T-cell (primary cell): ENCODE data around the gene ZNF93. TPM values are rescaled to one million over a fixed set of nuclear protein-coding genes. Genes with fewer than 3 reads are reported as not detected.
"Not testable (repeated sequence)": the region's sequence is repeated elsewhere in the genome, so short reads cannot be mapped to it uniquely, and the experiment has no call there.

Experiments
- ATAC-seq, 4 experiments: fragments of 200-7000 bp in 3 of 4; fragments of 150-1000 bp in 1 of 4; cut with Tn5 transposase; replicated peaks in 1 of 4; 1 replicate in 3 of 4; 2 replicates in 1 of 4; pipeline ENCODE4 v1.10.0; 2021; ENCODE audit warnings: moderate library complexity in 3 of 4, mild to moderate bottlenecking in 2 of 4, moderate number of reproducible peaks in 1 of 4
- CTCF ChIA-PET, 2 donors: fragments of 300-600 bp; sonication (Branson Sonifier 250); formaldehyde crosslinking; loops; one replicate each; lab custom pipeline; 2022; ENCODE audit warnings: antibody characterized with exemption in 2 of 2; lab: Charles Lee
- POLR2A ChIA-PET, 2 donors: fragments of 300-600 bp; sonication (Branson Sonifier 250); formaldehyde crosslinking; loops; one replicate each; lab custom pipeline; 2022; ENCODE audit warnings: antibody characterized with exemption in 2 of 2; lab: Charles Lee
- DNase-seq, 35 experiments: peaks; one replicate each; pipeline versions ENCODE4 v3.0.0 to v3.0.0-alpha.2; 2013 to 2023
- H3K27ac ChIP-seq: one replicate; pipeline ENCODE4 v1.5.1; 2013; ENCODE audit warnings: low read length
- H3K27me3 ChIP-seq, 2 experiments: replicated peaks in 1 of 2; 1 replicate in 1 of 2; 2 replicates in 1 of 2; pipeline versions ENCODE4 v1.6.1 to v1.7.0; 2013; ENCODE audit warnings: low read length in 1 of 2, mixed read lengths in 1 of 2; ENCODE audit not compliant: control insufficient read depth in 2 of 2, insufficient read depth in 2 of 2; ENCODE audit errors: extremely low read depth in 1 of 2
- H3K36me3 ChIP-seq, 2 donors: 1 replicate in 1 of 2; 2 replicates in 1 of 2; pipeline versions ENCODE4 v1.6.1 to v1.7.0; 2013; ENCODE audit warnings: low read length in 1 of 2; ENCODE audit not compliant: control insufficient read depth in 2 of 2, insufficient read depth in 1 of 2; ENCODE audit errors: extremely low read depth in 1 of 2
- H3K4me1 ChIP-seq, 2 experiments: 1 replicate in 1 of 2; 2 replicates in 1 of 2; pipeline versions ENCODE4 v1.6.1 to v1.7.0; 2013; ENCODE audit warnings: low read length in 2 of 2, mixed read lengths in 1 of 2; ENCODE audit not compliant: insufficient read depth in 2 of 2, control insufficient read depth in 1 of 2; ENCODE audit errors: extremely low read depth in 1 of 2
- H3K4me3 ChIP-seq, 2 donors: 1 replicate in 1 of 2; 2 replicates in 1 of 2; pipeline versions ENCODE4 v1.5.1 to v1.7.0; 2013; ENCODE audit warnings: mild to moderate bottlenecking in 2 of 2, low read length in 1 of 2, moderate library complexity in 1 of 2; ENCODE audit not compliant: control insufficient read depth in 1 of 2; ENCODE audit errors: extremely low read depth in 1 of 2
- H3K9me3 ChIP-seq: 2 replicates; pipeline ENCODE4 v1.7.0; 2013
- H3K27ac Mint-ChIP-seq, 2 donors: one replicate each; pipeline ENCODE4 v1.8.0; 2020 to 2021; ENCODE audit warnings: mild to moderate bottlenecking in 2 of 2, mixed read lengths in 2 of 2
- H3K27me3 Mint-ChIP-seq, 2 donors: one replicate each; pipeline ENCODE4 v1.8.0; 2021 to 2022; ENCODE audit warnings: mixed read lengths in 2 of 2
- H3K36me3 Mint-ChIP-seq: one replicate; pipeline ENCODE4 v1.8.0; 2021; ENCODE audit warnings: mixed read lengths
- H3K4me1 Mint-ChIP-seq, 3 donors: one replicate each; pipeline ENCODE4 v1.8.0; 2020 to 2022; ENCODE audit warnings: mixed read lengths in 3 of 3, mild to moderate bottlenecking in 1 of 3
- H3K4me3 Mint-ChIP-seq, 3 donors: one replicate each; pipeline ENCODE4 v1.8.0; 2020 to 2022; ENCODE audit warnings: mild to moderate bottlenecking in 3 of 3, mixed read lengths in 3 of 3, moderate library complexity in 3 of 3
- H3K9me3 Mint-ChIP-seq, 3 donors: one replicate each; pipeline ENCODE4 v1.8.0; 2020 to 2022; ENCODE audit warnings: mixed read lengths in 3 of 3
- WGBS: methylation state at CpG from one replicate; pipeline ENCODE4 v1.1.5; 2013; ENCODE audit warnings: missing lambda C conversion rate; ENCODE audit not compliant: insufficient coverage; 5-methylcytosine and 5-hydroxymethylcytosine counted together
- total RNA-seq, 35 experiments: library from RNA in 6 of 35; stranded (reverse) in 6 of 35; fragments of 120-200 nt in 1 of 35; gene quantifications; one replicate each; pipeline versions ENCODE4 v1.2.1 to v1.2.4 and lab custom pipeline; 2013 to 2026

Gene ZNF93
- 1 to 10 TPM; 4.5 to 8.1 (median 6.7) TPM for total RNA-seq
- total RNA-seq (2013) = 5.6 TPM
- total RNA-seq (lab: John Stamatoyannopoulos, UW) = 1.4 to 13.8 (median 6.1) reads per million in 29 experiments

GRCh38 chr19:19900729-19901444, at the start of gene ZNF93:
Gene ZNF93, plus strand, starts transcription at chr19:19900946. Its CDS starts 143 bp downstream, at chr19:19901089.
- CTCF ChIA-PET = interaction anchor here in 1 of 2 donors (0.5 to 1.1 kb wide), 3 partner anchors 35 to 1153 kb away, joined by 3 to 4 read pairs (median 3); partner anchors contain the start of gene ZNF253
- DNase-seq = peak; percentile 78 to 95 (median 90)
- Histone ChIP-seq H3K9me3 (no peaks in the 10 kb centered on the region), H3K4me3 (peak within 1 kb of the TSS; percentile 72 to 94), H3K4me1 (peaks cover 2 to 18% of the 10 kb centered on the region in 2 experiments), H3K27me3 (no peaks in the 10 kb centered on the region), H3K36me3 (no peaks in the 10 kb centered on the region), H3K27ac (peak within 1 kb of the TSS; percentile 66)
- peaks cover 10% of the 10 kb centered on the region for H3K36me3 Mint-ChIP-seq
- peaks cover 32 to 36% (median 35%) of the 10 kb centered on the region in 3 donors for H3K4me1 Mint-ChIP-seq
- WGBS = 0% methylated on average over 18 of the region's 35 CpGs
- H3K27me3 Mint-ChIP-seq = no peaks in the 10 kb centered on the region
- POLR2A ChIA-PET = interaction anchor here (0.6 to 1.2 kb wide), 3 partner anchors 79 to 875 kb away, joined by 3 to 7 read pairs (median 4); partner anchors contain the start of genes ZNF506 (in 1 of the 2) and ZNF66 (in 1 of the 2)
- peak; percentile 98 for ATAC-seq
- H3K9me3 Mint-ChIP-seq = peaks cover 15 to 32% (median 26%) of the 10 kb centered on the region in 3 donors
- H3K27ac Mint-ChIP-seq = peak within 1 kb of the TSS; percentile 92 to 93
- peak within 1 kb of the TSS; percentile 95 to 99 (median 98) for H3K4me3 Mint-ChIP-seq

DNA sequence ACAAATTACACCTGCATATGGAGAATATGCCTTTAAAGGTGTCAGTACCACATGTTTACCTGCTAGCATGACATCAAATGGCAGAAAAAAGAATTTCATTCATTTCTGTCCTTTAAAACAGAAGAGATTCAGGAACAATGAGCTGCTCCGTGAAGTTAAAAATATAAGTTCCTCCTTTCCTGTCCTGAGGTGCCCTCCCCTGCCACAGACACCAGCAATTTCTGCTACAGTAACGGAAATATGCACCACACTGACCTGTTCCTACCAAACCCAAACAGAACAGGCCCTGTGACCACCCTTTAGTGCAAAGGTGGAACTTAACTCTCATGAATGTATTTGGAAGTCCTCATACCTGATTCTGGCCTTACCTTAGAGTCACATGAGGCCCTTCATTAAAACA, 49.0 kb upstream of the ZNF93 start:
- H3K27me3 Mint-ChIP-seq, H3K9me3 ChIP-seq, H3K4me3 ChIP-seq, ATAC-seq, H3K4me3 Mint-ChIP-seq, H3K36me3 Mint-ChIP-seq, H3K27ac ChIP-seq, H3K4me1 ChIP-seq, H3K36me3 ChIP-seq, H3K27me3 ChIP-seq, H3K9me3 Mint-ChIP-seq, CTCF ChIA-PET, H3K27ac Mint-ChIP-seq, POLR2A ChIA-PET, DNase-seq: not testable (repeated sequence)
- peaks cover 0 to 10% (median 6%) of the 10 kb centered on the region in 3 donors for H3K4me1 Mint-ChIP-seq
- WGBS = 67% methylated on average over 1 of the region's 2 CpGs

- Mint-ChIP-seq H3K27ac (no peak overlapping the region), H3K36me3 (peaks cover 4% of the 10 kb centered on the region), H3K27me3 (no peaks in the 10 kb centered on the region), H3K4me3 (no peak overlapping the region), H3K9me3 (no peaks in the 10 kb centered on the region), H3K4me1 (peaks cover 8 to 15% (median 15%) of the 10 kb centered on the region in 3 donors)
- no peaks in the 10 kb centered on the region for H3K4me1 ChIP-seq
- no peak for ATAC-seq
- no peaks in the 10 kb centered on the region for H3K27me3 ChIP-seq
- WGBS = no CpG with 5 or more reads among the region's 2 CpGs
- no peaks in the 10 kb centered on the region for H3K36me3 ChIP-seq
- no peak overlapping the region for H3K4me3 ChIP-seq
- no peak overlapping the region for H3K27ac ChIP-seq
- no peak for DNase-seq
- ChIA-PET CTCF (no interaction called here), POLR2A (no interaction called here)
- no peaks in the 10 kb centered on the region for H3K9me3 ChIP-seq
Measured at GRCh38 chr19:19858751-19859150, 42.0 kb upstream of the ZNF93 start.

GRCh38 chr19:19860756-19861390, 39.9 kb upstream of the ZNF93 start:
- CTCF ChIA-PET = interaction anchor here in 1 of 2 donors (0.7 kb wide), 1 partner anchor 39 kb away, joined by 3 read pairs; the partner anchor contains the start of gene ZNF506

GRCh38 chr19:19865750-19866610, 34.8 kb upstream of the ZNF93 start, which contains the start of gene ZNF253:
Gene ZNF253, plus strand, starts transcription at chr19:19865882. Its CDS starts 115 bp downstream, at chr19:19865997.
- peak within 1 kb of the TSS; percentile 95 to 99 for H3K4me3 ChIP-seq
- Mint-ChIP-seq H3K9me3 (no peaks in the 10 kb centered on the region), H3K4me1 (peaks cover 30 to 43% (median 38%) of the 10 kb centered on the region in 3 donors), H3K4me3 (peak within 1 kb of the TSS; percentile 99 to 100 (median 100)), H3K27ac (peak within 1 kb of the TSS; percentile 97 to 99), H3K36me3 (no peaks in the 10 kb centered on the region), H3K27me3 (no peaks in the 10 kb centered on the region)
- H3K4me1 ChIP-seq = peaks cover 9 to 18% of the 10 kb centered on the region in 2 experiments
- H3K27ac ChIP-seq = peak within 1 kb of the TSS; percentile 84
- H3K36me3 ChIP-seq = no peaks in the 10 kb centered on the region
- H3K27me3 ChIP-seq = no peaks in the 10 kb centered on the region
- peak; percentile 89 to 97 (median 95) for DNase-seq
- peak; percentile 93 to 97 (median 95) for ATAC-seq
- 0% methylated on average over 31 of the region's 43 CpGs for WGBS
- ChIA-PET POLR2A (interaction anchor here (0.6 to 4.0 kb wide), 11 partner anchors 44 to 1278 kb away, joined by 3 to 27 read pairs (median 5); partner anchors contain the start of genes ZNF506 (in 2 of the 2) and ZNF682 (in 1 of the 2)), CTCF (interaction anchor here in 1 of 2 donors (0.5 to 1.8 kb wide), 6 partner anchors 20 to 1637 kb away, joined by 3 to 5 read pairs (median 4); partner anchors contain the start of gene ZNF93)
- no peaks in the 10 kb centered on the region for H3K9me3 ChIP-seq

More at GRCh38 chr19:19860756-19861390, 39.9 kb upstream of the ZNF93 start:
- Mint-ChIP-seq H3K27me3 (no peaks in the 10 kb centered on the region), H3K9me3 (no peaks in the 10 kb centered on the region), H3K27ac (peak overlapping the region in 1 of 2 donors; percentile 71), H3K4me3 (peak overlapping the region; percentile 55 to 77 (median 70)), H3K4me1 (peaks cover 8 to 12% (median 12%) of the 10 kb centered on the region in 3 donors), H3K36me3 (peaks cover 4% of the 10 kb centered on the region)
- H3K36me3 ChIP-seq = no peaks in the 10 kb centered on the region
- H3K27ac ChIP-seq = no peak overlapping the region
- ATAC-seq (peak; percentile 13 to 56 (median 36)), DNase-seq (peak; percentile 8 to 86 (median 63))
- no peaks in the 10 kb centered on the region for H3K9me3 ChIP-seq
- peak overlapping the region; percentile 2 to 42 for H3K4me3 ChIP-seq
- POLR2A ChIA-PET = interaction anchor here in 1 of 2 donors (1.4 kb wide), 1 partner anchor 39 kb away, joined by 6 read pairs; the partner anchor contains the start of gene ZNF506
- no peaks in the 10 kb centered on the region for H3K27me3 ChIP-seq
- peaks cover 0 to 4% of the 10 kb centered on the region in 2 experiments for H3K4me1 ChIP-seq
- WGBS = 37% methylated on average over 28 of the region's 29 CpGs
